ENCODE data around the gene PDS5B.

DNA sequence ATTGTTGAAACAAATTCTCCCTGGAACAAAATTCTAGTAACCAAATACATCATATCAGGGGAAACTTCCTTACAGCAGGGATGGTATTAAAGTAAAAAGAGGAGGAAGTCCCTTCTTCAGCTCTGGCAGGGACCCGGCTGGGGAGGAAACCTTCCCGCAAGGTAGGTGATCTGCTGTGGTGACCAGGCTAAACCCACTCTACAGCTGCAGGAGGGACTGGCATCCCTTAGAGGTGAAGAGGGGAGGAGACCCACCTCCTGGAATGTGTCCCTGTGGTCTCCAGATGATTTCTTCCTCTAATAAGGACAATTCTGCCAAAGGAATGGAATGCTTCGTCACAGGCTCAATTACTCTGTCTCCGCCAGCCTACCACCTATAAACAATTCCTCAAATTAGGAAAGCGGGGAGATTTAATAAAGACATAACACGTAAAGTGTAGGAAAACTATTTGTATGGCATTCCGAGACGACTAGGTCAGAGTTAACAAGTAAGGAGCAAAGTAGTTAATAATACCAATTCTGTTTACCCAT is 637 bp upstream of the PDS5B start:
- TF ChIP-seq KDM1A (IDR thresholded peaks at IDR 0.05; ENCODE audit: borderline replicate concordance): no peak
- TF ChIP-seq POLR2A (IDR thresholded peaks at IDR 0.05; ENCODE audit: low read depth, low read length): no peak
- no peak for TF ChIP-seq EZH2 (IDR thresholded peaks at IDR 0.05; ENCODE audit: borderline replicate concordance, control insufficient read depth, low read depth, low read length)
- TF ChIP-seq, protein P1, sequence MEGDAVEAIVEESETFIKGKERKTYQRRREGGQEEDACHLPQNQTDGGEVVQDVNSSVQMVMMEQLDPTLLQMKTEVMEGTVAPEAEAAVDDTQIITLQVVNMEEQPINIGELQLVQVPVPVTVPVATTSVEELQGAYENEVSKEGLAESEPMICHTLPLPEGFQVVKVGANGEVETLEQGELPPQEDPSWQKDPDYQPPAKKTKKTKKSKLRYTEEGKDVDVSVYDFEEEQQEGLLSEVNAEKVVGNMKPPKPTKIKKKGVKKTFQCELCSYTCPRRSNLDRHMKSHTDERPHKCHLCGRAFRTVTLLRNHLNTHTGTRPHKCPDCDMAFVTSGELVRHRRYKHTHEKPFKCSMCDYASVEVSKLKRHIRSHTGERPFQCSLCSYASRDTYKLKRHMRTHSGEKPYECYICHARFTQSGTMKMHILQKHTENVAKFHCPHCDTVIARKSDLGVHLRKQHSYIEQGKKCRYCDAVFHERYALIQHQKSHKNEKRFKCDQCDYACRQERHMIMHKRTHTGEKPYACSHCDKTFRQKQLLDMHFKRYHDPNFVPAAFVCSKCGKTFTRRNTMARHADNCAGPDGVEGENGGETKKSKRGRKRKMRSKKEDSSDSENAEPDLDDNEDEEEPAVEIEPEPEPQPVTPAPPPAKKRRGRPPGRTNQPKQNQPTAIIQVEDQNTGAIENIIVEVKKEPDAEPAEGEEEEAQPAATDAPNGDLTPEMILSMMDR (IDR thresholded peaks at IDR 0.05 in 2 of 3, conservative IDR thresholded peaks at IDR 0.05 in 1 of 3; ENCODE audit: control insufficient read depth in 2 of 3, extremely low read depth in 1 of 3, insufficient read depth in 1 of 3, low read depth in 3 of 3, low read length in 3 of 3): no peak
- TF ChIP-seq YY1 (IDR thresholded peaks at IDR 0.05; ENCODE audit: low read depth, low read length): no peak
- TF ChIP-seq, protein P2, sequence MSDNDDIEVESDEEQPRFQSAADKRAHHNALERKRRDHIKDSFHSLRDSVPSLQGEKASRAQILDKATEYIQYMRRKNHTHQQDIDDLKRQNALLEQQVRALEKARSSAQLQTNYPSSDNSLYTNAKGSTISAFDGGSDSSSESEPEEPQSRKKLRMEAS (IDR thresholded peaks at IDR 0.05; ENCODE audit: low read depth, low read length): no peak

All from GM12878 (cell line).